ENCODE measurements around the gene ANKFY1. TPM values are rescaled to one million over a fixed set of nuclear protein-coding genes. Genes with fewer than 3 reads are reported as not detected.

ANKFY1 gene
- total RNA-seq, 1 experiment from 2014 or later, result 18.5 TPM

GRCh38 chr17:4272213-4272971 is 8.6 kb upstream of the ANKFY1 start:
- no peaks in the 10 kb centered on the region for H3K4me1 ChIP-seq (ENCODE audit: insufficient read depth, low read length)
- TF ChIP-seq EZH2 (IDR thresholded peaks at IDR 0.05; ENCODE audit: low read length, unreplicated experiment), result no peak
- no peak for TF ChIP-seq EZH2phosphoT487 (IDR thresholded peaks at IDR 0.05; ENCODE audit: borderline replicate concordance, low read length)
- TF ChIP-seq, protein P1, sequence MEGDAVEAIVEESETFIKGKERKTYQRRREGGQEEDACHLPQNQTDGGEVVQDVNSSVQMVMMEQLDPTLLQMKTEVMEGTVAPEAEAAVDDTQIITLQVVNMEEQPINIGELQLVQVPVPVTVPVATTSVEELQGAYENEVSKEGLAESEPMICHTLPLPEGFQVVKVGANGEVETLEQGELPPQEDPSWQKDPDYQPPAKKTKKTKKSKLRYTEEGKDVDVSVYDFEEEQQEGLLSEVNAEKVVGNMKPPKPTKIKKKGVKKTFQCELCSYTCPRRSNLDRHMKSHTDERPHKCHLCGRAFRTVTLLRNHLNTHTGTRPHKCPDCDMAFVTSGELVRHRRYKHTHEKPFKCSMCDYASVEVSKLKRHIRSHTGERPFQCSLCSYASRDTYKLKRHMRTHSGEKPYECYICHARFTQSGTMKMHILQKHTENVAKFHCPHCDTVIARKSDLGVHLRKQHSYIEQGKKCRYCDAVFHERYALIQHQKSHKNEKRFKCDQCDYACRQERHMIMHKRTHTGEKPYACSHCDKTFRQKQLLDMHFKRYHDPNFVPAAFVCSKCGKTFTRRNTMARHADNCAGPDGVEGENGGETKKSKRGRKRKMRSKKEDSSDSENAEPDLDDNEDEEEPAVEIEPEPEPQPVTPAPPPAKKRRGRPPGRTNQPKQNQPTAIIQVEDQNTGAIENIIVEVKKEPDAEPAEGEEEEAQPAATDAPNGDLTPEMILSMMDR (conservative IDR thresholded peaks at IDR 0.05; ENCODE audit: low read depth, low read length), result no peak
- DNase-seq (no peak), ATAC-seq (no peak)
- H3K9me2 ChIP-seq (replicated peaks; ENCODE audit: low read length), result no peaks in the 10 kb centered on the region
- intact Hi-C loops (cut with micrococcal nuclease), result no loop called here
- no peak overlapping the region for H3K27ac ChIP-seq (ENCODE audit: low read length)
- BruUV-seq (replicated peaks), result no TSS peak
- H4K20me1 ChIP-seq (ENCODE audit: low read length), result no peaks in the 10 kb centered on the region
- POLR2A ChIA-PET (ENCODE audit: unreplicated experiment), result no interaction called here
- no peak overlapping the region for H3K9ac ChIP-seq (ENCODE audit: low read length)
- no peak overlapping the region for H3K4me2 ChIP-seq (ENCODE audit: low read length)
- no peaks in the 10 kb centered on the region for H3K79me2 ChIP-seq (ENCODE audit: low read length)
- no peak overlapping the region for H3K4me3 ChIP-seq (ENCODE audit: low read length)
- no peaks in the 10 kb centered on the region for H3K9me3 ChIP-seq (ENCODE audit: low read length)
- H3K36me3 ChIP-seq (ENCODE audit: low read depth, low read length), result no peaks in the 10 kb centered on the region; the same call in none of the 2 replicates
- no peaks in the 10 kb centered on the region for H3F3A ChIP-seq (ENCODE audit: low read length, unreplicated experiment)
- no peak overlapping the region for H2AFZ ChIP-seq (ENCODE audit: low read length)
- H3K27me3 ChIP-seq (ENCODE audit: low read length), result no peaks in the 10 kb centered on the region
- CTCF ChIA-PET, result interaction anchor here (0.8 kb wide), 1 partner anchor 141 kb away, joined by 3 read pairs; no protein-coding TSS in a partner anchor

DNA sequence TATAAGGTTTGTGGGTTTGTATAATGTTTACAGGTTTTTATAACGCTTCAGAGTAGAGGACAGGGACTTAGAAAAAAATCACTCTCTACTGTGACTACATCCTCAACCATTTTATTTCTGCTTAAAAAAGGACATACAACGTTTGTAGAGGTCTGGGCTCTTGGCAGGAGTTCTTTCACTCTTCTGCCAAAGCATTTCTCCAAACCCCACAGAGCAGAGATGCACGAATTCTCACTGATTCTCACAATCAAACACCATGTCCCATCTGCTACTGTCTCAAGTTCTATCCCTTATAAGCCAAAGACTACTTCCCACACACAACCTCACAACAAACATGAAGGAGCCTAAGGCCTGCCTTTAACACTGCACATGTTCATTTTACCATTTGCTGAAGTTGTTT is 7.0 kb upstream of the ANKFY1 start:
- BruUV-seq (replicated peaks), result no TSS peak

More for the DNA sequence above, 7.0 kb upstream of the ANKFY1 start:
- Histone ChIP-seq H3K9me2 (replicated peaks; ENCODE audit: low read length) (no peaks in the 10 kb centered on the region), H3K27ac (ENCODE audit: low read length) (no peak overlapping the region), H3K36me3 (ENCODE audit: low read depth, low read length) (no peaks in the 10 kb centered on the region; the same call in none of the 2 replicates), H3K27me3 (ENCODE audit: low read length) (no peaks in the 10 kb centered on the region), H2AFZ (ENCODE audit: low read length) (no peak overlapping the region), H3K9ac (ENCODE audit: low read length) (no peak overlapping the region), H3K4me3 (ENCODE audit: low read length) (no peak overlapping the region), H3K9me3 (ENCODE audit: low read length) (no peaks in the 10 kb centered on the region), H4K20me1 (ENCODE audit: low read length) (no peaks in the 10 kb centered on the region), H3K4me1 (ENCODE audit: insufficient read depth, low read length) (no peaks in the 10 kb centered on the region), H3K4me2 (ENCODE audit: low read length) (no peak overlapping the region), H3K79me2 (ENCODE audit: low read length) (no peaks in the 10 kb centered on the region), H3F3A (ENCODE audit: low read length, unreplicated experiment) (no peaks in the 10 kb centered on the region)
- ChIA-PET CTCF (no interaction called here), POLR2A (ENCODE audit: unreplicated experiment) (no interaction called here)
- DNase-seq, result no peak
- TF ChIP-seq EZH2 (IDR thresholded peaks at IDR 0.05; ENCODE audit: low read length, unreplicated experiment) (no peak), EZH2phosphoT487 (IDR thresholded peaks at IDR 0.05; ENCODE audit: borderline replicate concordance, low read length) (no peak)
- TF ChIP-seq, protein P1 (conservative IDR thresholded peaks at IDR 0.05; ENCODE audit: low read depth, low read length), result no peak
- ATAC-seq, result no peak
- intact Hi-C loops (cut with micrococcal nuclease), result no loop called here

Data from PC-3 (cell line).